ENCODE data around the gene LIF.

The LIF gene

GRCh38 chr22:30245985-30246813 lies at the start of gene LIF:
TSS of gene LIF (minus strand) at chr22:30246759. CDS start at chr22:30246695, 64 bp downstream.
- DNase-seq = peak; percentile 74 to 86 (median 81)

GRCh38 chr22:30296324-30296723 lies 49.8 kb upstream of the LIF start:
- DNase-seq = no peak

- no peak for DNase-seq
Observed at GRCh38 chr22:30295576-30295975, 49.0 kb upstream of the LIF start.

- no peak for DNase-seq
Observed at GRCh38 chr22:30294830-30295229, 48.3 kb upstream of the LIF start.

- no peak for DNase-seq
Observed at GRCh38 chr22:30294066-30294465, 47.5 kb upstream of the LIF start.

GRCh38 chr22:30293026-30293425 lies 46.5 kb upstream of the LIF start:
- no peak for DNase-seq

- DNase-seq = no peak
Observed at GRCh38 chr22:30292069-30292970, 45.8 kb upstream of the LIF start.

GRCh38 chr22:30291058-30291892 lies 44.7 kb upstream of the LIF start:
- DNase-seq = no peak

GRCh38 chr22:30290342-30291057 lies 43.9 kb upstream of the LIF start:
- DNase-seq = no peak

- DNase-seq = no peak
Observed at GRCh38 chr22:30289980-30290313, 43.4 kb upstream of the LIF start.

GRCh38 chr22:30289141-30289979 lies 42.8 kb upstream of the LIF start, which contains the start of gene CASTOR1:
TSS of gene CASTOR1 (minus strand) at chr22:30289505. CDS start at chr22:30289497, 8 bp downstream.
- peak; percentile 98 for DNase-seq

GRCh38 chr22:30288419-30289140 lies 42.0 kb upstream of the LIF start:
- no peak for DNase-seq

GRCh38 chr22:30287648-30288418 lies 41.3 kb upstream of the LIF start:
- peak; percentile 88 to 92 (median 88) for DNase-seq

- peak; percentile 64 to 79 (median 69) for DNase-seq
Observed at GRCh38 chr22:30286813-30287647, 40.5 kb upstream of the LIF start.

- no peak for DNase-seq
Observed at GRCh38 chr22:30286331-30286730, 39.8 kb upstream of the LIF start.

GRCh38 chr22:30285846-30286200 lies 39.3 kb upstream of the LIF start:
- no peak for DNase-seq

GRCh38 chr22:30285176-30285845 lies 38.8 kb upstream of the LIF start:
- DNase-seq = no peak

- peak; percentile 85 to 91 (median 88) for DNase-seq
Observed at GRCh38 chr22:30284666-30285065, 38.1 kb upstream of the LIF start.
